LNCAP (cell line): ENCODE measurements around the gene MGST3.

ENCODE experiments used
- CTCF ChIP-seq: fragments of 450-650 bp; IDR thresholded peaks from 2 replicates; pipeline ENCODE4 v1.5.1; 2017; ENCODE audit warnings: mild to moderate bottlenecking

MGST3 gene

GRCh38 chr1:165659581-165659895 lies 28.5 kb downstream of the MGST3 start:
- TF ChIP-seq CTCF = no peak

GRCh38 chr1:165661703-165662102 lies 30.7 kb downstream of the MGST3 start:
- TF ChIP-seq CTCF = no peak

GRCh38 chr1:165662186-165662585 lies 31.2 kb downstream of the MGST3 start:
- TF ChIP-seq CTCF = no peak

- TF ChIP-seq CTCF = no peak
These were observed 35.3 kb downstream of the MGST3 start for GRCh38 chr1:165666152-165666825.

GRCh38 chr1:165668184-165668583 lies 37.1 kb downstream of the MGST3 start:
- TF ChIP-seq CTCF = no peak

GRCh38 chr1:165671526-165671925 lies 40.5 kb downstream of the MGST3 start:
- TF ChIP-seq CTCF = no peak

GRCh38 chr1:165674599-165674998 lies 43.6 kb downstream of the MGST3 start:
- TF ChIP-seq CTCF = no peak

GRCh38 chr1:165675794-165676193 lies 44.8 kb downstream of the MGST3 start:
- no peak for TF ChIP-seq CTCF
